ENCODE data around the gene NUDT5.

DNA sequence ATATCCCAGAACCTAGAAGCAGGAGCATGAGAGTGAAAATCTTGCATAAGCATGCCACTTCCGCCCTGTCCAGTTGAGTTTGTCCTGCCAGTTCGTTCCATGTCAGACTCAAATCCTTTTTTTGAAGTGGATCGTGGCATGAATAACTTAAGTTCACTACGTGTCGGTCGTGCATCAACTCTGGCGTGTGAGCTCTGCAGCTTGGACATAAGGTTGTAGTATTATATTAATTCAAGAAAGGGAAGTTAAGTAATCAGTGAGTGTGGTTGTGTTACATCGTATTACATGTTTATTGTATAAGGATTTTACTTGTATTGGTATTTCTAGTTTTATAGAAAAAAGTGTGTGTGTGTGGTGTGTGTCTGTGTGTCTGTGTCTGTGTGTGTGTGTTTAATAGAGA lies 23.3 kb upstream of the NUDT5 start:
- TF ChIP-seq, protein P1, sequence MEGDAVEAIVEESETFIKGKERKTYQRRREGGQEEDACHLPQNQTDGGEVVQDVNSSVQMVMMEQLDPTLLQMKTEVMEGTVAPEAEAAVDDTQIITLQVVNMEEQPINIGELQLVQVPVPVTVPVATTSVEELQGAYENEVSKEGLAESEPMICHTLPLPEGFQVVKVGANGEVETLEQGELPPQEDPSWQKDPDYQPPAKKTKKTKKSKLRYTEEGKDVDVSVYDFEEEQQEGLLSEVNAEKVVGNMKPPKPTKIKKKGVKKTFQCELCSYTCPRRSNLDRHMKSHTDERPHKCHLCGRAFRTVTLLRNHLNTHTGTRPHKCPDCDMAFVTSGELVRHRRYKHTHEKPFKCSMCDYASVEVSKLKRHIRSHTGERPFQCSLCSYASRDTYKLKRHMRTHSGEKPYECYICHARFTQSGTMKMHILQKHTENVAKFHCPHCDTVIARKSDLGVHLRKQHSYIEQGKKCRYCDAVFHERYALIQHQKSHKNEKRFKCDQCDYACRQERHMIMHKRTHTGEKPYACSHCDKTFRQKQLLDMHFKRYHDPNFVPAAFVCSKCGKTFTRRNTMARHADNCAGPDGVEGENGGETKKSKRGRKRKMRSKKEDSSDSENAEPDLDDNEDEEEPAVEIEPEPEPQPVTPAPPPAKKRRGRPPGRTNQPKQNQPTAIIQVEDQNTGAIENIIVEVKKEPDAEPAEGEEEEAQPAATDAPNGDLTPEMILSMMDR (IDR thresholded peaks at IDR 0.05; ENCODE audit: insufficient read depth, low read length, poor library complexity, severe bottlenecking) = no peak
- no peak for TF ChIP-seq EZH2phosphoT487 (conservative IDR thresholded peaks at IDR 0.05; ENCODE audit: low read length)
